HG02588 (cell line): ENCODE data around the gene C17orf50.

Source experiments
- ATAC-seq: cut with Tn5 transposase; IDR thresholded peaks from one replicate; pipeline ENCODE4 v1.9.1; 2021; ENCODE audit warnings: mild to moderate bottlenecking, moderate library complexity; ENCODE audit not compliant: unreplicated experiment

C17orf50 gene

DNA sequence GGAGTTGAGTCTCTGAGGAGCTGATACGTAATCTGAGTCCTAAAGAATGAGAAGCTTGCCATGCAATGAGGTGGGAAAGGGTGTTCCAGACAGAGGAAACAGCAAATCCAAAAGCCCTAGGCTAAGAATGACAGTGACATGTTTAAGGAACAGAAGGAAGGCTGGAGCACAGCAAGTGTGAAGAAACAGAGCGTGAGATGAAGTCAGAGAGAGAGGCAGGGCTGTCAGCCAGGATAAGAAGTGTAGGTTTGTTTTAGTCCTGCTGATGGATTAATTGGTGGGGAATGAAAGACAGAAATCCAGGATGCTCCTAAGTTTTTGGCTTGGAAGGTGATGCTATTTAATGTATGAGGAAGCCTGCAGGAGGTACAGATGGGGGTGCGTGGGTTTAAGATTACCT is 20.3 kb downstream of the C17orf50 start:
- ATAC-seq: no peak

DNA sequence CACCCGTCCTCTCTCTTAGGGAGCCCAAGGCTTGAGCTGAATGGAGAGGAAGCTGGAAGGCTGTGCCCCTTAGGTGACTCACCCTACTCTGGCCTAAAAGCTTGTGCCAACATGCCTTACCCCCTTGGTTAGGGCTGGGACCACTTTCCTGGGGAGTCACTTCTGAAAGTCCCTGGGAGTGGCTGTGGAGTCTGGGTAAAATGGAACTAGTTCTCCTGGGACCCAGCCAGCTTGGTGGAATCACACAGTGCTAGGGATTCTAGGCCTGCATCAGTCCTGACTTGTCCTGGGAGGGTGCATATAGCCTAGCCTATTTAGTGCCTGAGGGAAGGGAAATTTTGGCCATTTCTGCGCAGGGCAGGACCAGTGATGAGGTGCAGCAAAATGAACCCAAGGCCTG is 24.2 kb downstream of the C17orf50 start:
- ATAC-seq: no peak

DNA sequence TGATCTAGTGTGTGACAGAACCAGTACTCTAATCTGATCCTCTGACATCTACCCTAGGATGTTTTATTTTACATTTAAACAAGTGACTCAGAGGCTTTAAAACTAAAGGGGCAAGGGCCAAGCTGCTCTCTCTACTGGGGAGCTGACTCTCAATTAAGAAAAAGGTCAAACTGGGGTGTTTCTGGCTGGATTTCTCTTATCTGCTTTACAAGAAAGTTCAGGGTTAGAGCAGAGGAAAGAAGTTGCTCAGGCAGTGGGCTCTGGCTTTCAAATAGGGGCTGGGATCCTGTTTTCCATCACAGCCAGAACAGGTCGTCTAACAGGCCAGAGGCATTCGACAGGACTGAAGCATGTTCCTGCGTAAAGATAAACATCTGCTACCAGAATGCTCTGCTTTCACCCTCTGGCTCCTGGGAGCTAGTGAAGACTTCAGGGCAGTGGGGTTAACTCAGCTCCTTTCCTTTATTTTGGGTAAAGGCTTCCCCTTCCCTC is 26.3 kb downstream of the C17orf50 start:
- no peak for ATAC-seq

DNA sequence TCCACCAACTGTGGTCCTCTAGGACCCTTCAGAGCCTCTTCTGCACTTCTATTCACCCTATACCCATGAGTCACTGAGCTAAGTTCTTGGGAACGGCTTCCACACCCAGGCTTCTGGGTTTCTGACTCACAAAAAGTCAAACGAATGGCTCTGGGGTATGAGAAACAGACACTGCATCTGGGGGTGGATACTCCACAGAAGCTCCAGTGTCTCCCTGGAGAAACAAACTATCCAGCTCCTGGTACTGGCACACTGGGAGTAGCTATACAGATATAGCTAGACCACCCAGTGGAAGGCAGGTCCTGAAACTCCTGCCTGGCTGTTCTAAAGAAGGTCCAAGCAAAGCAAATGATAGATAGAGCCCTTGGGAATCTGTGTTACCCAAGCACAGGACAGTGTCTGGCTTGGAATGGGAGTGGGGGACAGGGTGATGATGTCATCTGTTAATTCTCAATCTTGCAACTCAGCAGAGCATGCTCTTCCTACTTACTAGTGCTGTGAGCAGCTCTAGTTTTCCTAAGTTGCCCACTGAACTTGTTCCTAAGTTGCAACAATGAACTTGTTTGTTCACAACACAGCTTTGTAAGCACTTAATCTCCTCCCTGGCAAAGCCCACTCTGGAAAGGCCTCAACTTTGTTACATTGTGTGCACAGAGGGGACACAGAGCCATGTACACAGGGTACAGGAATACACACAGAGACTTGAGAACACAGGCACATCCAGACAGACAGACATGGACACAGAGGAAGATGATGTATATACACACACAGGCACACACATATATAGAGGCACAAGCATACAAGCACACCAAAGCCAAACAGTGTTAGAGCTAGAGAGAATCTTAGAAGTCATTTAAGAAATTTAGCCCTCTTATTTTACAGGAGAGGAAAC is 28.0 kb downstream of the C17orf50 start:
- no peak for ATAC-seq

DNA sequence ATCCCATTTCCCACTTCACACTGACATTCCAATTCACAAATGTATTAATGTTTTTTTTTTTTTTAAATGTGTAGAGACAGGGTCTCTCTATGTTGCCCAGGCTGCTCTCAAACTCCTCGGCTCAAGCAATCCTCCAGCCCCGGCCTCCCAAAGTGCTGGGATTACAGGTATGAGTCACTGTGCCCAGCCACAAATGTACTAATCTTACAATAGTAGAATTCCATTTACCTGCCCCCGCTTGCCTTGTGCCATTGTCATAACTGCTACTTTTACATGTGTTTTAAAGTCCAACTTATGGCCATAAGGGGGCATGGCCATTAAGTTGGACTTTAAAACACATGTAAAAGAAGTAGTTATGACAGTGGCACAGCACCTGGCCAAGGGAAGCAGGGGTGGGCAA is 30.2 kb downstream of the C17orf50 start:
- ATAC-seq: no peak

DNA sequence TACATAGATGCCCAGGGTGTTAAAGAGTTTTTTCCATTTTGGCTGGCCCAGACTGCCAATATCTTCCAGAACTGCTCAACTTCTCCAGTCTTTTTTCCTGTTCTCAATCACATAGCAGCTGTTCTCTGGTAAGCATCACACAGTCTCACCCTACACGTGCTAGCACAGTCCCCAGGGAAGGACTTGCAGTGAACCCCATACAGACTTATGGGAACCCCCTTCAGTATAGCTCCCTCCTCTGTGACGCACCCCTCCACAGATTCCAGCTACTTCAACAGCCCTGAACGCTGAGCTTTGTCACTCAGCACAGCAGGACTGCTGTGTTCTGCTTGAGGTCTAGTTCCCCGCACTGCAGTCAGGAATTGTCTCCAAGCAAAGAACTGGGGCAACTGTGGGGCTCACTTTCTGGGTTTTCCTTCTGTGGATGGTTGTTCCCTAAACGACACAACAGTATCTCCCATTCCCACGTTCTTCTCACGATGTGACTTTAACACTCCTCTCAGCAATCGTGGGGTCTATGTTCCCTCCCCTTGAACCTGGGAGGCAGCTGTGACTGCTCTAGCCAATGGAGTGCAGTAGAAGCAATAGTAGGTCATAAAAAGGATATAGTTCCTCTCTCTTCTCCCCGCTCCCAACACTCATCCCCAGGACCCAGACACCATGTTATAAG is 31.1 kb downstream of the C17orf50 start:
- ATAC-seq: no peak

DNA sequence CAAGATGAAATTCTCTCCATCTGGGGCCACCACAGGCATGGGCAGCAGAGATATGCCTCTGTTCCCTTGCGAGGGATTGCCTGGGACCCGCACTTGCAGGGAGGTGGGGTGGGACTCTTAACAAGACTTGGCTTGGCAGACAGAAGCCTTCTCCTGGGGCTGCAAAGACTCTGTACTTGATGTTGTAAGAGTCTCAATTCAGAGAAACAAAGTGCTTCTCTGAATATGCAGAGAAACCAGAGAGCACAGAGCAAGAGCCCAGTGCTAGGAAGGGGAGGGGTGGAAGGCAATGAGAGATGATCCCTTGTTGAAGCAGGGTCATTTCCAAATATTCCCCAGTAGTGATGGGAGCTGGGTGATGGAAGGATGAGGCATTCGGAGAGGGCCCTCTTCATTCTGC is 32.6 kb downstream of the C17orf50 start:
- ATAC-seq: no peak

DNA sequence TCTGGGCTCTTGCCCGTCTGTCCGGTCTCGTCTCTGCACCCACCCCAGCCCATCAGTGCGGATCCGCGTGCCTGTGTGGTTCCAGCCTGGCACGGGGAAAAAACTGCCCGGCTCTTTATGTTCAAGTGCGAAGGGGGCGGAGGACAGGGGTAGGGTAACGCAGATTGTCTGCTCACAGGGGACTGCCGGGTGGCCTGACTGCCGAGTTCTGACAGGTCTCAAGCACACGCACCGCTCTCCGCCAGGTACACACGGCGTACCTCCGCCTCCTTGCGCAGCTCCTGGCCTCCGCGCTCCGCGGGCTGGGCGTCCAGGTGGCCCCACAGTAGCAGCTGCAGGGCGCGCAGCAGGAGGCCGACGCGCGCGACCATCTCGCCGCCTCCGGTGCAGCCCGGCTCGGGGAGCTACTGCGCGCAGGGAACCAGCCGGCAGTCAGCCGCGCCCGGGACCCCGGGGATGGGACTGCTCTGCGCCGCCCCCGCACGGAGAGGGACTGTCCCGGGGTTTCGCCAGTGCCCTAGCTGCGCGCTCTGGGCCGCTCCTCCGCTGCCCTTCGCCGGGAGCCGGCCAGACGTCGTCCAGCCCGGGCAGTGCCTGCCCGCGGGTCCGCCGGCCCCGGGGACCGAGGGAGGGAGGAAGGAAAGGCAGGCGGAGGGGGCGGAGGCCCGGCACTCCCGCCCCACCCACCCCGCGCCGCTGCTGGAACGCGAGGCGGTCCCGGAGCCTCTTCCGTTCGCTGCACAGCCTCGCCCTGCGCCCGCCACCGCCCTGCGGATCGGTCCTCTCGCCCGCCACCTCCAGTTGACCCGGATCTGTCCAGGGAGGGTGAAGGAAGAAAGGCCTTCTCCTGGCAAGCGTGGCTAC is 34.6 kb downstream of the C17orf50 start, which contains the start of gene MMP28:
MMP28 (minus strand) TSS at position 635 of the 864 bp plus-strand sequence; CDS start at position 371, 264 bp downstream.
- ATAC-seq: no peak

DNA sequence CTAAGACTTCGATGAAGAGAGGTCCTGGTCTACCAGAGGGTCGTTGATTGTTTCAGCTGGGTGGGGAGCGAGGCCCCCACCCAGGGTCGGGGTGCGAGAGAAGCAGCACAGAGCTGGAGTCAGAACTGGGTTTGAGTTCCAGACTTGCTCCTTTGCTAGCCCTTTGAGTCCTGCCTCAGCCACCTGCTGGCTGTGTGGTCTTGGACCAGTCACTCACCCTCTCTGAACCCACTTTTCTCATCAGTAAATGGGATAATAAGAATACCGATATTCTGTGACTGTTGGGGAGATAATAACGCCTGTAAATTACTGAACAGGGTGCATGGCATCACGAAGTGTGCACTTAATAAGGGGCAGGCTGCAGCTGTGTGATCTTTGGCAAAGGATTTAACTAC is 35.2 kb downstream of the C17orf50 start:
- no peak for ATAC-seq

DNA sequence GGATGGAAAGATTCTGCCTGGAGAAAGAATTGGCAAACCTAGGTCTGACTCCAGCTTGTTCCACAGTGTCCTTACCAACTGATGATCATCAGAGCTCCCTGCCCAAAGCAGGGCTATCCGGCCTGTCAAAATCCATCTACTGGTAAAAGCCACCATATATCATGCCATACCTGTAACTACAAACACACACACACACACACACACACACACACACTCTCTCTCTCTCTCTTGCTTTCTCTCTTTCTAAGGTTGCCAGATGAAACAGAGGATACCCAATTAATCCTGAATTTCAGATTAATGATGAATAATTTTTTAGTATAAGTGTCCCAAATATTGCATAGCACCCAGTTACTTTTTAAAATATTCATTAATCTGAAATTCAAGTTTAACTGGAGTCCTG is 36.3 kb downstream of the C17orf50 start:
- ATAC-seq: no peak

DNA sequence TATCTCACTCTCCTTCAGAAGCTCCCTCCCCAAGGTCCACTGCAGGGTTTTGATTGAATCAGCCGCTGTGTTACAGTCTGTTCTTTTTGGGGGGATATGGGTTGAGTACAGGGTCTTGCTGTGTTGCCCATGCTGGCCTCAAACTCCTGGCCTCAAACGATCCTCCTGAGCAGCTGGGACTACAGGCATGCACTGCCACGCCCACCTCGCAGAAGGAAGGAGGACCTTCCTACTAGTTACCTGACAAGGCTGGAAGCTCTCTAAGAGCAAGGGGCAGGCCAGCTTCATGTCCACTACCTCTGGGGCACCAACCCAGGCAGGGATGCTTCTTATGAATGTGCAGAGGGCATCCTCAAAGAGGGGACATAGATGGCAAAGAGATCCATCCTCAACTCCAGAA is 36.7 kb downstream of the C17orf50 start:
- no peak for ATAC-seq

DNA sequence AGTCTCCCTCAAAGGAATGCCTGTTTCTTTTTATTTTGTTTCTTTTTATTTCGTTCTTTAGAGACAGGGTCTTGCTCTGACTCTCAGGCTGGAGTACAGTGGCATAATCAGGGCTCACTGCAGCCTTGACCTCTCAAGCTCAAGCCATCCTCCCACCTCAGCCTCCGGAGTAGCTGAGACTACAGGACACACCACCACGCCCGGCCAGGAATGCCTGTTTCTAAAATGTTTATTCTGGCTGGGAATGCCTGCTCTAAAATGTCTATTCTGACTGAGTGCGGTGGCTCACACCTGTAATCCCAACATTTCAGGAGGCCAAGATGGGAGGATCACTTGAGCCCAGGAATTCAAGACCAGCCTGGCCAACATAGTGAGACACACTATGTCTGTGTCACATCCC is 37.2 kb downstream of the C17orf50 start:
- ATAC-seq: no peak

DNA sequence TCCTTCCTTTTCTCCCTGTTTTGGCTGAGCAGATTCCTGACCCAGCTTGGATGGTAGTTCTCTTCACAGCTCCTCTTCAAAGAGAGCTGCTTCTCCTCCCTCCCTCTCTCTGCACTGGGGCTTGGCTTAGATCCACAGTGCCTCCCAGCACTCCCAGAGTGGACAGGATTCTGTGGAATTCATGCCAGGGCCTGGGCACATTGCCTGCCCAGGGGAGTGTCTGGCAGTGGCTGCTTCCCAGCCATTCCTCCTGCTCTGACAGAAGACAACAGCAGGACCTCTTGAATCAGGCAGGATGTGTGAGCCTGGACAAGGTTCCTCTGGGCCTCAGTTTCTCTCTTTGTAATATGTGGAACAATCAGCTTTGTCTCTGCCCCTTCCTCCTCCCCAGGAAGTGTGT is 39.3 kb downstream of the C17orf50 start:
- no peak for ATAC-seq

DNA sequence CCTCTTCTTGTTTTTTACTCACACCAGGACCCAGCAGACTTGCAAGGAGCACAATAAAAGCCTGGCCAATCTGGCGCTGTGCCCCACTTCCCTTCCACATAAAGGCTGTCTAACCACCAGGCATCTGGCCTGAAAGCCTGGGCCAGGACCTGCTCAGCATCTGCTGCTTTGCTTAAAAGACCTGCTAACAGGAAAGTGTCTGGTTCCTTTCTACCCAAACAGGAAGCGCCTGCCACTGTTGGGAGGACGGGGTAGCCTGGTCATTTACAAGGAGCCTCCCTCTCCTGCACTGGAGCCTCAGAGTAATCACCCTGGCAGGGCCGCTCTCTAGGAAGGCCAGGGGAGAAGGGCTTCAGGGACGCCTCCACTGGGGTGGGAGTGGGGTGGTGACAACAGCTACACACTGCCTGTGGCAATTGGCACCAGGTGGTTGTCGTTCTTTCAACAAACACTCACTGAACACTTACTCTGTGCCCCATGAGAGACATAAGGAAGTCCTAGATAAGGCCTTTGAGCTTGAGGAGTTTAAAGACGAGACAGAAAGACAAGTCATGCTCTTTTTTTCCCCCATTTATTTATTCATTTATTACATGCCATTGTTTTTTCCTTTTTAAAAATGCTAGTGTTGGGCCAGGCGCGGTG is 41.0 kb downstream of the C17orf50 start:
- ATAC-seq: no peak

DNA sequence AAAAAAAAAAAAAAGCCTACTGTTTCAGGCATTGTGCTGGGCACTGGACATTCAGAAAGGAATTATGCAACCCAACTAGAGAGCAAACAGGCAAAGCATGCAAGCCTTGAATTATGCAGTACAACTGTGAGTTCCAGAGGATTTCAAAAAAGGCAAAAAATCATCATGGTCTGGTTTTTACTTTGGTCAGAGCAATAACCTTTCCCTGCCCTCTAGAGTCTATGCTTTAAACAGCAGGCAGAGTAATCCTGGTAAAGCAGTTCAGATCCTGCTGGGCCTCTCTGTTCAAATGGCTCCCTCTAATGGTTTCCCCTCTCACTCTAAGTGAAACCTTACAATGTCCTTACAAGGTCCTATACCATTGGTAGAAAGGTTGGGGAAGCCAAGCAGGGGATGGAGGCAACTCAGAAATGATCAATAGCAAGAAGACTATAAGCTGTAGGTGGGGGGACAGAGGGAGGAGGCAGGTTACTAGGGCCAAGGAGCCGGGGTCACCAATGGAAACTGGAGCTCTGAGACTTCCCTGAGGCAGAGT is 44.0 kb downstream of the C17orf50 start:
- ATAC-seq: no peak

DNA sequence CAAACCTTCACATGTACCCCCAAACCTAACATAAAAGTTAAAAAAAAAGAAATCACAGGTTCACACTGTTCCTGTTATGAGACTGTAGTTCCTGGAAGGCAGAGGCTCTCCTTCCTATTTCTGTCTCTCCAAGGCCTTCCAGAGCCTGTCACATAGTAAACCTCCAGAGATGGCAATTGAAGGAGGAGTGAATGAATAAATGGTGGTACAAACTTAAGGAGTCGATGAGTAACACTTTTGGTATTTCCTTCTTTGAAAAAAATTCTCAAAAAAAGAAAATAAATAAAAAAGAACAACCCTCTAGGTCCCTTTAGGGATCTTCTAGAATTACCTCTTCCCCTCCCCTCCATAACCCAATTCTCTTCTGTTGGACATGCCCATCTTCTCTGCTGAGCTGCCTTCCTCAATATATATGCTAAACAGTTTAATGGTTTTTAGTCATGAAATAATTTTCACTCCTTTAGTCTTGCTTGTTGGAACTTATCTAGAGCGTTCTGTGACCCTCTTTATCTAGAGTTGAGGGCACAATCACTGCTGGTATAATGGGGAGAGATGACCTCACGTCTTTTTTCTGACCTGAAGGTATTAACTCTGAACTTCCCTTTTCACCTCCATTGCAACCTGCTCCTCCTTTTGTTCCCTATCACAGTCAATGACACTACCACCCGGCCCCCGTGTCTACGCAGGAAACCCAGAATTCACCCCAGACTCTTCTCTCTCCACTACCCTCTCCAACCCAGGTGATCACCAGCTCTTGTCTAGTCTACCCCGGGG is 46.9 kb downstream of the C17orf50 start:
- ATAC-seq: no peak

DNA sequence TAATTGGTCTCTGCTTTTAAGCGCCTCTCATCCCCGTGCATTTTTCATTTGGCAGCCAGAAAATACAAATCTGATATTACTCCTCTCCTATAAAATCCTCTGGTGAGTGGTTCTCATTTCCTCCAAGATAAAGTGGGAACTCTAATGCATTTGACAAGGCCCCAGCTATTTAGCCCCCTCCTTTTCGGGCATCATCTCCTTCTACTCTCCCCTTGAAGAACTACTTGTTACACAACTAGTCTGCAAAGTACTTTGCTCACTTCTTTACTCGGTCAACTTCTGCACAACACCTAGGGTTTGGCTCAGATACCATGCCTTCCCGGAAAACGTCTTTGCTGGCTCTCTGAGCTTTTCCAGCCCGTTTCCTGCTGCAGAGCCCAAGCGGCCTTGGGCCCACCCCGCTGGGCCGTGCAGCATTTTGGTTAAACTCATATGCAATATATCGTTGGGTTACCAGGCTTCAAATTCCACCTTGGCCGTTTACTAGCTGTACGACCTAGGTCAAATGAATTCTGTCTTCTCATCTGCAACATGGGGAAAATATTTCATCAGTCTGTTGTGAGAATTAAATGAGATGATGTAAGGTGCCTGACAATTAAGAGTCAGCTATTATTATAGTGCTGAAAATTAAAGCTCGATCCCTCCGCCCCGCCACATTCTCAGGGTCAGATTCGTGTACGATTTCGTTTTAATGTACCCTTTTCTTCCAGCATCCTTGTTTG is 47.7 kb downstream of the C17orf50 start:
- no peak for ATAC-seq

DNA sequence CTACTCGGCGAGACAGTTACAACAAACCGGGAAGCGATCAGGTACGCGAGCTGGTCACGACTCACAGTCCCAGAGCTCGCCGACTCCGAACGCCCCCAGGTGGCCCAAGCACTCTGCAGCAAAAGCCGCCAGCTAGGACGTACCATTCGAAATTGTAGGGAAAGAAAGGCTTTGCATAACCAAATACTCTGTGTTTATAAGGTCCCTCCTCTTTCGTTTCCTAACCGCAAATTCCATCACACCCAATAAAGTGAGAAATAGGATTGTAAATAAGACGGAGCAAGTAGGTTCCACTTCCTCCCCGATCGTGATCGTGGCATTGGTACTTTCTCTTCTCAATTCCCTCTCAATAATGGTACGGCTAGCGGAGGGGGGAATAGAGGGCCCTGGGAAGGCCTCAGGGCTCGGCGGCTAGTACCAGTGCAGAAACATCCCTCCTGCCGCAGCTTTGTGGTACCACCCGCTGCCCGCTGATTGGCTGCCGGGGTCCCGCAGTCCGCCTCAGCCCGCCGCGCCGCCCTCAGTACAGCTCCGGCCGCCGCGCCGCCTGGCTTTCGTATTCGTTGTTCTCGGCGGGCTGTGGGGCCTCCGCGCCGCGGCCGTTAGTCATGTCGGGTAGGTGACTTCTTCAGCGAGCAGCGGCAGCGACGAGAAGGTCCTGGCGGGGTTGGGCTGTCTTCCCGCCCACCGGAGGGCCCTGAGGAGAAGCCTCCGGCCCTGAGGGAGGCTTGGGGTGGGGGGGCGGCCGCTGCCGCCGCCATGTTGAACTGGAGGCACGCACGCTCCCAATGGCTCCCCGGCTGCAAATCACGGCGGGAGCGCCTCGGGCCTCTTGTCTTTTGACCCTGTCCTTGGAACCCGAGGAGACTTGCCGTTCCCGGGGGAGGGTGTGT is 48.5 kb downstream of the C17orf50 start, which contains the start of gene TAF15:
TAF15 (plus strand) TSS at position 523 of the 893 bp plus-strand sequence; CDS start at position 609, 86 bp downstream.
- ATAC-seq: peak; percentile 92
